ENCODE measurements around the gene SCIN.

- TF ChIP-seq POLR2A (IDR thresholded peaks at IDR 0.05; ENCODE audit: borderline replicate concordance, extremely low read depth, insufficient read depth, insufficient read length), result no peak
- TF ChIP-seq CTCF (IDR thresholded peaks at IDR 0.05 in 2 of 3, conservative IDR thresholded peaks at IDR 0.05 in 1 of 3; ENCODE audit: borderline replicate concordance in 1 of 3, insufficient read depth in 1 of 3, low read depth in 2 of 3, low read length in 2 of 3), result no peak
These were observed 79.6 kb downstream of the SCIN start for GRCh38 chr7:12650080-12650479.

Data from HCT116 (cell line).